ENCODE results near the gene CST3.

Gene CST3

DNA sequence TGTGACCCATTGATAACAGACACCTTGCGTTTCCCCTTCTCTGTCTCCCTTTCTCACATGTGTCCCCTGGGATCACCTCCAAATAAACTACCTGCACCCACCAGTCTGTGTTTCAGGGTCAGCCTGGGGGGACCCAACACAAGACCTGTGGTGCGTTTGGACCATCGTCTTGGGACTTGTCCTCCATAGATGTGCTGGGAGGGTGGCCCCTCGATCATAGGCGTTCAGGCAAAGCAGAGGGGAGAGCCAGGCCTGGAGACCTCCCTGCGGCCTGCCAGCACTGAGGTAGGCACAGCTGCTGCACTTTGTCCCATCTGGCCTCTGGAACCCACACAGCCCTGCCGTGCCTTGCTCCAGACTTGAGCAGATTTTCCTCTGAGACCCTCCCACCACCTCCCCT is 50.1 kb downstream of the CST3 start:
- DNase-seq (ENCODE audit: low read depth): no peak
- no peak overlapping the region for H3K4me3 ChIP-seq (ENCODE audit: low read depth, low read length)
- TF ChIP-seq CTCF (IDR thresholded peaks at IDR 0.05; ENCODE audit: low read depth, low read length, missing control alignments): no peak

DNA sequence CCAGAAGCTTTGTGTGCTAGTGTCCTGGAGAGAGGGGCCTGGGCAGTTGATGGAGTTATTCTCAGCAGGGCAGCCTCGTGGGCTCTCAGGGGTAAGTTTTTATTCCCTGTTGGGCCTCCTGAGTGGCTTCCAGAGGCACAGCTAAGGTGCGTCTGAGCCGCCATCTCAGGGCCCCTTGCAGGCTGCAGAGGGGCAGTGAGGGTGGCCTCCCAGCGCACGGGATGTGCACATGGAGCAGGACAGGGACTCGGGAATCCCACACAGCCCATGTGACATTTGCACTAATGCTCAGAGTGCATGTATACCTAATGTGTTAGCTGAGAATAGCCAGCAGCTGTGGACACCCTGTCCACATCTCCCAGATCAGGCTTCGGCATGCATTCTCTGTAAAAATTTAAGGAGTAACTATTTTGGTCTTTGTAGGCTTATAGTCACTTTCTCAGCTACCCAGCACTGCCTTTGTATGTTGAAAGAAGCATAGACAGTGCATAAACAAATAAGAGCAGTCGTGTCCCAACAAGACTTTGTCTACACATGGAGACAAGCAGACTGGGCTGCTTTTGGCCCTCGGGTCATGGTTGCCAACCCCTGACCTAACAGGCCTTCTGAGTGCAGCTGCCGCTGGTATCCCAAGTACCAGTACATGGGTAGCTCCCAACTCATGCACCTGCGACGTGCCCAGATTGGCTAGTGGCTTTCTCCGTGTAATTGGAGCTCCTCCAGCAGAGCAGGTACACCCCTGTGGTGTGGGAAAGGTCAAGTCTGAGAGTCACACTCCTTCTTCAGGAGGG is 50.8 kb downstream of the CST3 start:
- no peak for DNase-seq (ENCODE audit: low read depth)
- H3K4me3 ChIP-seq (ENCODE audit: low read depth, low read length): no peak overlapping the region
- TF ChIP-seq CTCF (IDR thresholded peaks at IDR 0.05; ENCODE audit: low read depth, low read length, missing control alignments): no peak

GRCh38 chr20:23585808-23586734 is 51.7 kb downstream of the CST3 start:
- DNase-seq (ENCODE audit: low read depth): no peak
- H3K4me3 ChIP-seq (ENCODE audit: low read depth, low read length): no peak overlapping the region

DNA sequence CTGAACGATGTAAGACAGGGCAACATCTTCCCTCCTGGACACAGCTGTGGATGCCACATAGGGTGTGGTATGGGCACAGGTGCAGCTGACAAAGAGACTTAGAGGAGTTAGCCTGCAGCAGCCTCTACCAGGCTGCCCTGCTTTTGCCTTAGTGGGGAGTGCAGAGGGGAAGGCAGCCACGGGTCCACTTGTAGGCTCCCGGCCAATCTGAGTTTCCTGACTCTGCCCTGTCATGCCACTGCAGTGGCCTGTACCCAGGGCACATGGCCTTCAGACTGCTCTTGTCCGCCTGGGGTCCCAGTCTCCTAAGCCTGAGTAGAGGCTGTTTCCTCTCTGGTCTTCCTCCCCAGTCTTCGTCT is 52.3 kb downstream of the CST3 start:
- TF ChIP-seq CTCF (IDR thresholded peaks at IDR 0.05; ENCODE audit: low read depth, low read length, missing control alignments): no peak
- no peak overlapping the region for H3K4me3 ChIP-seq (ENCODE audit: low read depth, low read length)
- no peak for DNase-seq (ENCODE audit: low read depth)

More at GRCh38 chr20:23585808-23586734, 51.7 kb downstream of the CST3 start:
- no peak for TF ChIP-seq CTCF (IDR thresholded peaks at IDR 0.05; ENCODE audit: low read depth, low read length, missing control alignments)

DNA sequence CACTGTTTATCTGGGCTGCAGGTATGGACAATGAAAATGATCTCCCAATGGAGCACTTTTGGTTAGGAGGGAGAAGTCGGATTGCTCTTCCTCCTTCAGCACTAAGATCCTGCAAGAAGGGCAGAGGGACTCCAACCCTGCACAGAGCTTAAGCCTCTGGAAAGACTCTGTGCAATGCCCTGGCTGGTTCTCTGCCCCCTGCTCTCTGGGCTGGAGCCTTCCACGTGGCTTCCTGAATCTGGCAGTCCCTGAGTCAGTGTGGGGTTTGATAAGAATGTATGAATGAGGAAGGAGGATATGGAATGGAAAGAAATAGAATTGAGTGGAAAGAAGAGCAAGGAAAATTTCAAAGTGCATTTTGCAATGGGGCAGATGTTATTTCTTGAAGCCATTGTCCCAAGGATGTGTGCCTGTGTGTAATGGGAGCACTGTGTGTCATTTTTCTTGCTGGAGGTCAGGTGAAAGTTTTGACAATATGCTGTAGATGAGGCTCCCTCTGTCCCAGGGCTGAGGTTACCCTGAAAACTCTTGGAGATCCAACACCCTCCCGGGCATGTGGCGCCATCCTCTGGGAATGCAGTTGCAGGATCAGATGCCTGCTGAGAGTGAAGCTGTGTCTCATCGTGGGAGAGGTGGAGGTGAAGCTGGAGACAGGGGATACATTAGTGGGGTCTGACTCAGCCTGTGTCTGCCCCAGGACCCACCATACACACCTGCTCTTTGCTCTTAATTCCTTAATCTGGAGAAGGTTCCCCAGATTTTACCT is 53.1 kb downstream of the CST3 start:
- TF ChIP-seq CTCF (IDR thresholded peaks at IDR 0.05; ENCODE audit: low read depth, low read length, missing control alignments): no peak
- no peak for DNase-seq (ENCODE audit: low read depth)
- H3K4me3 ChIP-seq (ENCODE audit: low read depth, low read length): no peak overlapping the region

All from GM12864 (cell line).